ENCODE measurements around the gene PRKG1.

PRKG1 gene

GRCh38 chr10:52043811-52044210 is 969.5 kb downstream of the PRKG1 start:
- H3K79me1 ChIP-seq (ENCODE audit: low read depth, low read length) = no peaks in the 10 kb centered on the region
- H2BK12ac ChIP-seq (ENCODE audit: low read length) = no peak overlapping the region
- no peak overlapping the region for H2BK15ac ChIP-seq (ENCODE audit: low read length)
- H3K4ac ChIP-seq (ENCODE audit: low read length) = no peak overlapping the region
- H2BK120ac ChIP-seq (ENCODE audit: low read depth, low read length) = no peak overlapping the region
- H3K9me3 ChIP-seq (replicated peaks in 1 of 2; ENCODE audit: control insufficient read depth in 2 of 2, insufficient read depth in 1 of 2, low read depth in 1 of 2, low read length in 2 of 2) = no peaks in the 10 kb centered on the region
- no peak for DNase-seq (ENCODE audit: low spot score)
- no peak overlapping the region for H4K91ac ChIP-seq (ENCODE audit: low read depth, low read length, poor library complexity)
- H3K36me3 ChIP-seq (replicated peaks in 1 of 2; ENCODE audit: control insufficient read depth in 2 of 2, insufficient read depth in 2 of 2, low read length in 2 of 2) = no peaks in the 10 kb centered on the region
- no peak overlapping the region for H2AFZ ChIP-seq (ENCODE audit: low read length)
- H2BK5ac ChIP-seq (ENCODE audit: low read length) = no peak overlapping the region
- H3K23ac ChIP-seq (ENCODE audit: low read depth, low read length, poor library complexity) = no peak overlapping the region
- H3K4me1 ChIP-seq (ENCODE audit: control insufficient read depth in 2 of 2, insufficient read depth in 1 of 2, low read depth in 1 of 2, low read length in 2 of 2) = no peaks in the 10 kb centered on the region
- H3K27ac ChIP-seq (replicated peaks; ENCODE audit: low read length) = no peak overlapping the region
- no peak overlapping the region for H4K8ac ChIP-seq (ENCODE audit: low read depth, low read length)
- H3K14ac ChIP-seq (ENCODE audit: low read length) = no peak overlapping the region
- H3K4me2 ChIP-seq (ENCODE audit: insufficient read depth, low read length, poor library complexity, severe bottlenecking) = no peak overlapping the region
- no peak overlapping the region for H3K18ac ChIP-seq (ENCODE audit: low read length)
- H2AK5ac ChIP-seq (ENCODE audit: low read depth, low read length) = no peak overlapping the region
- H3K27me3 ChIP-seq (ENCODE audit: control insufficient read depth in 3 of 3, insufficient read depth in 3 of 3, low read depth in 1 of 3, low read length in 3 of 3) = no peaks in the 10 kb centered on the region
- H3K4me3 ChIP-seq (ENCODE audit: low read length in 2 of 2) = no peak overlapping the region
- H3K9ac ChIP-seq (ENCODE audit: low read depth, low read length, poor library complexity) = no peak overlapping the region

- Histone ChIP-seq H3K9ac (ENCODE audit: low read depth, low read length, poor library complexity) (no peak overlapping the region), H3K4me2 (ENCODE audit: insufficient read depth, low read length, poor library complexity, severe bottlenecking) (no peak overlapping the region), H3K4me3 (ENCODE audit: low read length in 2 of 2) (no peak overlapping the region), H3K4ac (ENCODE audit: low read length) (no peak overlapping the region), H3K27me3 (ENCODE audit: control insufficient read depth in 3 of 3, insufficient read depth in 3 of 3, low read depth in 1 of 3, low read length in 3 of 3) (no peaks in the 10 kb centered on the region), H4K91ac (ENCODE audit: low read depth, low read length, poor library complexity) (no peak overlapping the region), H3K36me3 (replicated peaks in 1 of 2; ENCODE audit: control insufficient read depth in 2 of 2, insufficient read depth in 2 of 2, low read length in 2 of 2) (no peaks in the 10 kb centered on the region), H2AFZ (ENCODE audit: low read length) (no peak overlapping the region), H3K27ac (replicated peaks; ENCODE audit: low read length) (no peak overlapping the region), H2AK5ac (ENCODE audit: low read depth, low read length) (no peak overlapping the region), H3K18ac (ENCODE audit: low read length) (no peak overlapping the region), H3K14ac (ENCODE audit: low read length) (no peak overlapping the region), H3K23ac (ENCODE audit: low read depth, low read length, poor library complexity) (no peak overlapping the region), H4K8ac (ENCODE audit: low read depth, low read length) (no peak overlapping the region), H2BK12ac (ENCODE audit: low read length) (no peak overlapping the region), H3K79me1 (ENCODE audit: low read depth, low read length) (no peaks in the 10 kb centered on the region), H2BK5ac (ENCODE audit: low read length) (no peak overlapping the region), H3K4me1 (ENCODE audit: control insufficient read depth in 2 of 2, insufficient read depth in 1 of 2, low read depth in 1 of 2, low read length in 2 of 2) (no peaks in the 10 kb centered on the region), H2BK120ac (ENCODE audit: low read depth, low read length) (no peak overlapping the region), H3K9me3 (replicated peaks in 1 of 2; ENCODE audit: control insufficient read depth in 2 of 2, insufficient read depth in 1 of 2, low read depth in 1 of 2, low read length in 2 of 2) (no peaks in the 10 kb centered on the region), H2BK15ac (ENCODE audit: low read length) (no peak overlapping the region)
- no peak for DNase-seq (ENCODE audit: low spot score)
Measured at GRCh38 chr10:52048051-52048450, 973.8 kb downstream of the PRKG1 start.

DNA sequence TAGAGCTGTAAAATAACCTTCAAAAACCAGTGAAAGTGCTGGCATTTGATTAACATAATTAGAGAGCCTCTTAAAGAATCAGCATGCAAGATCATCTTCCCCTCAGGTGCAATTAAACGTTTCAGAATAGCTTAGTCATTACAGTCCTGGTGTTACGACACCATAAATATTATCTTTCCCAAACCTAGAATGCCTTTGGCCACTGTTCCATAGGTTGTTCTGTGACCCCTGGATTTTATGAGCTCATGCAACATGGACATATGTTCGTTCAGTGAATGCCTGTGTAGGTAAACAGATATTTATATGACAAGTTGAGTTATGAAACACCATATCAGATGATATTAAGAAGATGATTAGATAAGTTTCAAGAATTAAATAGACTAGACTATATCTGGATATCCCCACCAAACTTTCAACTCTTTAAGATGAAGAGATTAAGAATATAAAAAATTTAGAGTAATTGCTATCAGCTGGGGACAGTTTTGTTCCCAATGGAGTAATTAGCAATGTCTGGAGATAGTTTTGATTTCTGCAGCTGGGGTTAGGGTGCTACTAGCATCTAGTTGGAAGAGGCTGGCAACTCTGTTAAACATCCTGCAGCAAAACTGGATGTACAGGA is 976.3 kb downstream of the PRKG1 start:
- H3K36me3 ChIP-seq (replicated peaks in 1 of 2; ENCODE audit: control insufficient read depth in 2 of 2, insufficient read depth in 2 of 2, low read length in 2 of 2) = no peaks in the 10 kb centered on the region
- H3K4me2 ChIP-seq (ENCODE audit: insufficient read depth, low read length, poor library complexity, severe bottlenecking) = no peak overlapping the region
- H3K4me3 ChIP-seq (ENCODE audit: low read length in 2 of 2) = no peak overlapping the region
- H3K27ac ChIP-seq (replicated peaks; ENCODE audit: low read length) = no peak overlapping the region
- H2BK15ac ChIP-seq (ENCODE audit: low read length) = no peak overlapping the region
- whole genome bisulfite sequencing, 2 donors (ENCODE audit: extremely low coverage in 2 of 2, insufficient read length in 2 of 2, insufficient replicate concordance in 1 of 2) = no CpG with 5 or more reads among the region's 3 CpGs
- no peak overlapping the region for H3K23ac ChIP-seq (ENCODE audit: low read depth, low read length, poor library complexity)
- H2AK5ac ChIP-seq (ENCODE audit: low read depth, low read length) = no peak overlapping the region
- H3K79me1 ChIP-seq (ENCODE audit: low read depth, low read length) = no peaks in the 10 kb centered on the region
- H3K14ac ChIP-seq (ENCODE audit: low read length) = no peak overlapping the region
- H2BK5ac ChIP-seq (ENCODE audit: low read length) = no peak overlapping the region
- no peak overlapping the region for H3K9ac ChIP-seq (ENCODE audit: low read depth, low read length, poor library complexity)
- no peak for DNase-seq (ENCODE audit: low spot score)
- H2BK120ac ChIP-seq (ENCODE audit: low read depth, low read length) = no peak overlapping the region
- H3K18ac ChIP-seq (ENCODE audit: low read length) = no peak overlapping the region
- H3K4ac ChIP-seq (ENCODE audit: low read length) = no peak overlapping the region
- peaks cover 0 to 3% of the 10 kb centered on the region in 2 donors for H3K4me1 ChIP-seq (ENCODE audit: control insufficient read depth in 2 of 2, insufficient read depth in 1 of 2, low read depth in 1 of 2, low read length in 2 of 2)
- H3K27me3 ChIP-seq (ENCODE audit: control insufficient read depth in 3 of 3, insufficient read depth in 3 of 3, low read depth in 1 of 3, low read length in 3 of 3) = no peaks in the 10 kb centered on the region
- no peak overlapping the region for H4K8ac ChIP-seq (ENCODE audit: low read depth, low read length)
- H4K91ac ChIP-seq (ENCODE audit: low read depth, low read length, poor library complexity) = no peak overlapping the region
- H3K9me3 ChIP-seq (replicated peaks in 1 of 2; ENCODE audit: control insufficient read depth in 2 of 2, insufficient read depth in 1 of 2, low read depth in 1 of 2, low read length in 2 of 2) = no peaks in the 10 kb centered on the region
- no peak overlapping the region for H2AFZ ChIP-seq (ENCODE audit: low read length)
- H2BK12ac ChIP-seq (ENCODE audit: low read length) = no peak overlapping the region

GRCh38 chr10:52053497-52053896 is 979.2 kb downstream of the PRKG1 start:
- no peaks in the 10 kb centered on the region for H3K36me3 ChIP-seq (replicated peaks in 1 of 2; ENCODE audit: control insufficient read depth in 2 of 2, insufficient read depth in 2 of 2, low read length in 2 of 2)
- DNase-seq (ENCODE audit: low spot score) = no peak
- H3K27ac ChIP-seq (replicated peaks; ENCODE audit: low read length) = no peak overlapping the region
- no peak overlapping the region for H3K18ac ChIP-seq (ENCODE audit: low read length)
- H3K4me1 ChIP-seq (ENCODE audit: control insufficient read depth in 2 of 2, insufficient read depth in 1 of 2, low read depth in 1 of 2, low read length in 2 of 2) = peaks cover 0 to 3% of the 10 kb centered on the region in 2 donors
- H3K4me2 ChIP-seq (ENCODE audit: insufficient read depth, low read length, poor library complexity, severe bottlenecking) = no peak overlapping the region
- H2BK5ac ChIP-seq (ENCODE audit: low read length) = no peak overlapping the region
- H2BK15ac ChIP-seq (ENCODE audit: low read length) = no peak overlapping the region
- no peak overlapping the region for H3K9ac ChIP-seq (ENCODE audit: low read depth, low read length, poor library complexity)
- H4K91ac ChIP-seq (ENCODE audit: low read depth, low read length, poor library complexity) = no peak overlapping the region
- no peak overlapping the region for H3K4me3 ChIP-seq (ENCODE audit: low read length in 2 of 2)
- no peak overlapping the region for H3K23ac ChIP-seq (ENCODE audit: low read depth, low read length, poor library complexity)
- no peak overlapping the region for H4K8ac ChIP-seq (ENCODE audit: low read depth, low read length)
- no peaks in the 10 kb centered on the region for H3K79me1 ChIP-seq (ENCODE audit: low read depth, low read length)
- H2AK5ac ChIP-seq (ENCODE audit: low read depth, low read length) = no peak overlapping the region
- no peak overlapping the region for H3K14ac ChIP-seq (ENCODE audit: low read length)
- H3K9me3 ChIP-seq (replicated peaks in 1 of 2; ENCODE audit: control insufficient read depth in 2 of 2, insufficient read depth in 1 of 2, low read depth in 1 of 2, low read length in 2 of 2) = no peaks in the 10 kb centered on the region
- H2BK12ac ChIP-seq (ENCODE audit: low read length) = no peak overlapping the region
- no CpG with 5 or more reads among the region's 5 CpGs for WGBS, 2 donors (ENCODE audit: extremely low coverage in 2 of 2, insufficient read length in 2 of 2, insufficient replicate concordance in 1 of 2)
- no peaks in the 10 kb centered on the region for H3K27me3 ChIP-seq (ENCODE audit: control insufficient read depth in 3 of 3, insufficient read depth in 3 of 3, low read depth in 1 of 3, low read length in 3 of 3)
- H3K4ac ChIP-seq (ENCODE audit: low read length) = no peak overlapping the region
- H2BK120ac ChIP-seq (ENCODE audit: low read depth, low read length) = no peak overlapping the region
- H2AFZ ChIP-seq (ENCODE audit: low read length) = no peak overlapping the region
